LNCAP (cell line): Measurements from ENCODE around the gene ATP6V1G3.

Source experiments
- TF ChIP-seq, protein P1 (sequence below): fragments of 450-650 bp; IDR thresholded peaks from 2 replicates; pipeline ENCODE4 v1.5.1; 2017; ENCODE audit warnings: mild to moderate bottlenecking

Gene ATP6V1G3

GRCh38 chr1:198564716-198565115 is 24.2 kb upstream of the ATP6V1G3 start:
- TF ChIP-seq, protein P1, sequence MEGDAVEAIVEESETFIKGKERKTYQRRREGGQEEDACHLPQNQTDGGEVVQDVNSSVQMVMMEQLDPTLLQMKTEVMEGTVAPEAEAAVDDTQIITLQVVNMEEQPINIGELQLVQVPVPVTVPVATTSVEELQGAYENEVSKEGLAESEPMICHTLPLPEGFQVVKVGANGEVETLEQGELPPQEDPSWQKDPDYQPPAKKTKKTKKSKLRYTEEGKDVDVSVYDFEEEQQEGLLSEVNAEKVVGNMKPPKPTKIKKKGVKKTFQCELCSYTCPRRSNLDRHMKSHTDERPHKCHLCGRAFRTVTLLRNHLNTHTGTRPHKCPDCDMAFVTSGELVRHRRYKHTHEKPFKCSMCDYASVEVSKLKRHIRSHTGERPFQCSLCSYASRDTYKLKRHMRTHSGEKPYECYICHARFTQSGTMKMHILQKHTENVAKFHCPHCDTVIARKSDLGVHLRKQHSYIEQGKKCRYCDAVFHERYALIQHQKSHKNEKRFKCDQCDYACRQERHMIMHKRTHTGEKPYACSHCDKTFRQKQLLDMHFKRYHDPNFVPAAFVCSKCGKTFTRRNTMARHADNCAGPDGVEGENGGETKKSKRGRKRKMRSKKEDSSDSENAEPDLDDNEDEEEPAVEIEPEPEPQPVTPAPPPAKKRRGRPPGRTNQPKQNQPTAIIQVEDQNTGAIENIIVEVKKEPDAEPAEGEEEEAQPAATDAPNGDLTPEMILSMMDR = no peak

DNA sequence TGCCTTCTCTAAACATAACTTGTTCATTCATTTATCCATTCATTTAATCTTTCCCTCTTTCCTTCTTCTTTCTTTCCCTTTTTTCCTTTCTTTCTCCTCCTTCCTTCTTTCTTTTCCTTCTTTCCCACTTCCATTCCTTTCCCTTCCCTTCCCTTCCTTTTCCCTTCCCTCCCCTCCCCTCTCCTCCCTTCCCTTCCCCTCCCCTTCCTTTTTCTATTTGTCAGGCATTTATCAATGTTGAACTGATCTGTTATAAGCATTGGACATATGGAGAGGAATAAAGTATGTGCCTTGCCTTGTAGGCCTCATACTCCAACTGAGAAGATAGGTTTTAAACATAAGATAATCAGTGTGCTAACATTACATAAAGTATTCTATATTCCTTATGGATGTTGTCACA is 23.7 kb upstream of the ATP6V1G3 start:
- TF ChIP-seq, protein P1 = no peak

DNA sequence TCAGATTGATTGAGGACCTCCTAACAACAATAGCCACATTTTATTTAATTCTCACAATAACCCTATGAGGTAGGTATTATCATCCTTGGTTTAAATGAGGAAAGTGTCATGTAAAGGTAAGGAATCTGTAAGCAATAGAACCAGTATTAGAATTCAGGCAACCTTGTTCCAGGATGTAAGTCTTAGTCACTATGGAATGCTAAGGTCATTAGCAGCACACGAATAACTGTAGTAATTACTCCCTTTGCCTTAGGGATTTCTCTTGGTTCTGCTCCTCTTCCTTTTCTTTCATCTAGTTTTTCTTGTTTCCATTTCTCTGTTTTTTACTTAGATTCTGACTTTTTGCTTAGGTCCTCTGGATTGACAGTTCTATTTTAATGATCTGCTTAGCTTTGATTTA is 23.1 kb upstream of the ATP6V1G3 start:
- TF ChIP-seq, protein P1 = no peak

- TF ChIP-seq, protein P1 = no peak
Measured at GRCh38 chr1:198560161-198560560, 19.7 kb upstream of the ATP6V1G3 start.

DNA sequence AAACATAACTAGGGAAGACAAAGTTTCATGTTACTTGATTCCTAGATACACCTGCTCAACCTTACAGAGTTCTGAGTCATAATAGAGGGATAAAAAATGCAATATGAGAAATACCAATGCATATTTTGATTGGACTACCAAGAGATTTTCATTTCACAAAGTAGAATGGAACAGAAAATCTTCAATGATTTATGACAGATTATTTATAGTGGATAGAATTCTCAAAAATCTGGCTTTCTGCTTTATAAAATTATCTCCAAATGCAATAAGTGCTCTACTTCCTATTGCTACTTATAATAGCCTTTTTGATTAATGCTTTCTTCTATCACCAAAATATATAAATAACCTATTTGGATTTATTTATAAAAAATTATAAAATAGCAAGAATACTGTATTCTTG is 18.9 kb upstream of the ATP6V1G3 start:
- TF ChIP-seq, protein P1 = no peak

- TF ChIP-seq, protein P1 = no peak
Measured at GRCh38 chr1:198558402-198558801, 17.9 kb upstream of the ATP6V1G3 start.

DNA sequence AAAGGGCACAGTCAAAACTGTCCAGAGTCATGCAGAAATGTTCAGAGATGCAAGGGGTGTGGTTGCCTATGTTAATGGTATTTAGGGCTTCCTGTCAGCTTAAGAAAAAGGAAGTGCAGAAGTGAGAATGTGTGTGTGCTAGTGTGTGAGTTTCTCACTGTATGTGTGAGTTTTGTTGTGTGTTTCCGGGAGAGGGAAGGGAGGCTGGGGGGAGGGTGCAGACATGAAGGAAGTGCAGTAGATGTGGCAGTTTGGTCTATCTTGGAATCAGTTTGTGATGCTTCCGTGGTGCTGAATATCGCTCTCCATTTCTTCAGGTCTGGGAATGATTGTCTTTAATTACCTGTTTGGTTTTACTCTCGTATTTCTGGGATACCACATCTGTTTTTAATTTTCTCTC is 16.5 kb upstream of the ATP6V1G3 start:
- TF ChIP-seq, protein P1 = no peak

- TF ChIP-seq, protein P1 = peak; percentile 45; the same call in 1 of the 2 replicates
Measured at GRCh38 chr1:198552668-198553416, 12.4 kb upstream of the ATP6V1G3 start.
